Epithelial cell of esophagus (primary cell): ENCODE data around the gene TRAPPC2L.

Source experiments
- DNase-seq: peaks from one replicate; pipeline ENCODE4 v3.0.0; 2010; ENCODE audit warnings: low read depth
- H3K4me3 ChIP-seq: 2 replicates; pipeline ENCODE4 v1.5.1; 2011; ENCODE audit warnings: mild to moderate bottlenecking, low read length, control low read depth
- CTCF ChIP-seq: IDR thresholded peaks from 2 replicates; pipeline ENCODE4 v1.5.1; 2011; ENCODE audit warnings: low read depth, mild to moderate bottlenecking, low read length, control low read depth, inconsistent platforms; ENCODE audit not compliant: insufficient read depth; ENCODE audit errors: missing control alignments

The TRAPPC2L gene

GRCh38 chr16:88815901-88816589 lies 40.9 kb upstream of the TRAPPC2L start:
- H3K4me3 ChIP-seq, result no peak overlapping the region
- TF ChIP-seq CTCF, result peak; percentile 78
- peak; percentile 48 for DNase-seq

GRCh38 chr16:88816736-88817535 lies 40.0 kb upstream of the TRAPPC2L start:
- TF ChIP-seq CTCF, result no peak
- peak; percentile 71 for DNase-seq

GRCh38 chr16:88817785-88818574 lies 38.9 kb upstream of the TRAPPC2L start:
- peak; percentile 32 for DNase-seq
- H3K4me3 ChIP-seq, result no peak overlapping the region
- no peak for TF ChIP-seq CTCF

More at GRCh38 chr16:88816736-88817535, 40.0 kb upstream of the TRAPPC2L start:
- no peak overlapping the region for H3K4me3 ChIP-seq

GRCh38 chr16:88818575-88818874 lies 38.4 kb upstream of the TRAPPC2L start:
- no peak for DNase-seq
- TF ChIP-seq CTCF, result no peak
- H3K4me3 ChIP-seq, result no peak overlapping the region

GRCh38 chr16:88819126-88819525 lies 37.8 kb upstream of the TRAPPC2L start:
- H3K4me3 ChIP-seq, result no peak overlapping the region
- no peak for DNase-seq
- no peak for TF ChIP-seq CTCF

- no peak for TF ChIP-seq CTCF
- no peak overlapping the region for H3K4me3 ChIP-seq
- DNase-seq, result no peak
These were observed 36.4 kb upstream of the TRAPPC2L start for GRCh38 chr16:88820385-88821025.
